HFFc6 (cell line): ENCODE measurements around the gene LORICRIN. TPM values are rescaled to one million over a fixed set of nuclear protein-coding genes. Genes with fewer than 3 reads are reported as not detected.

Experiments used
- DNase-seq: peaks from one replicate; pipeline ENCODE4 v3.0.0-alpha.2; 2018
- H3K27ac Mint-ChIP-seq: 2 replicates; pipeline ENCODE4 v1.8.0; 2020; ENCODE audit warnings: mild to moderate bottlenecking, mixed read lengths
- H3K27me3 Mint-ChIP-seq: 2 replicates; pipeline ENCODE4 v1.8.0; 2021; ENCODE audit warnings: mild to moderate bottlenecking, moderate library complexity, mixed read lengths; ENCODE audit not compliant: insufficient read depth
- H3K36me3 Mint-ChIP-seq: 2 replicates; pipeline ENCODE4 v1.8.0; 2021; ENCODE audit warnings: low read depth, mixed read lengths
- H3K4me1 Mint-ChIP-seq: 2 replicates; pipeline ENCODE4 v1.8.0; 2020; ENCODE audit warnings: low read depth, mixed read lengths
- H3K4me3 Mint-ChIP-seq: 2 replicates; pipeline ENCODE4 v1.8.0; 2020; ENCODE audit warnings: mild to moderate bottlenecking, moderate library complexity, mixed read lengths
- H3K9me3 Mint-ChIP-seq: 2 replicates; pipeline ENCODE4 v1.8.0; 2020; ENCODE audit warnings: mild to moderate bottlenecking, mixed read lengths
- total RNA-seq, 6 experiments: library from RNA; stranded (reverse); fragmentation: NEBNext Ultra II Directional; extraction: Animal tissue kit (Norgen Biotek cat#: 25700); gene quantifications; 2 replicates in 1 of 6; 3 replicates in 5 of 6; pipeline ENCODE4 v1.2.3, GENCODE V29; 2021
- TF ChIP-seq, protein P1 (sequence below): fragments of 200-600 bp; sonication (generic); IDR thresholded peaks from 2 replicates; pipeline ENCODE4 v1.5.0; 2021; ENCODE audit warnings: antibody characterized with exemption, mild to moderate bottlenecking

Gene LORICRIN
- total RNA-seq, 6 experiments from 2014 or later = not detected

DNA sequence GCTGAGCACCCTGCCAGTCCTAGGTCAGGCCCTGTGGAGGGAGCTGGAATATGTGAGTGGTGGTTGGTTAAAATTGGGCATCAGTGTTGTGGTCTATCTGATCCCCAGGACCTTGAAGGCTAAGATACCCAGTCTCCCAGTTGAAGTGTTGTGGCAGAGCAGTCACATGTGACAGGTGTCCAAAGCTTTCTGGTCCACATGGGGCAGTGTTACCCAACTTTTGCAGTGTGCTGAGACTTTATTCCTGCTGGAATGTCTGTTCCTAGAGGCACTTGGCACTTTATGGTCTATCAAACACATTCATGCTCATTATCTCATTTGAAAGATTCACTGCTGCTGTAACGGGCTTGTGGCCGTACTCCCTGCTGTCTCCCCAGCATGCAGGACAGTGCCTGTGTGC lies 21.0 kb upstream of the LORICRIN start:
- Mint-ChIP-seq H3K36me3 (no peaks in the 10 kb centered on the region), H3K9me3 (no peaks in the 10 kb centered on the region), H3K27me3 (peaks cover 2% of the 10 kb centered on the region; the same call in 1 of the 2 replicates), H3K27ac (no peak overlapping the region), H3K4me1 (no peaks in the 10 kb centered on the region), H3K4me3 (no peak overlapping the region)
- TF ChIP-seq, protein P1, sequence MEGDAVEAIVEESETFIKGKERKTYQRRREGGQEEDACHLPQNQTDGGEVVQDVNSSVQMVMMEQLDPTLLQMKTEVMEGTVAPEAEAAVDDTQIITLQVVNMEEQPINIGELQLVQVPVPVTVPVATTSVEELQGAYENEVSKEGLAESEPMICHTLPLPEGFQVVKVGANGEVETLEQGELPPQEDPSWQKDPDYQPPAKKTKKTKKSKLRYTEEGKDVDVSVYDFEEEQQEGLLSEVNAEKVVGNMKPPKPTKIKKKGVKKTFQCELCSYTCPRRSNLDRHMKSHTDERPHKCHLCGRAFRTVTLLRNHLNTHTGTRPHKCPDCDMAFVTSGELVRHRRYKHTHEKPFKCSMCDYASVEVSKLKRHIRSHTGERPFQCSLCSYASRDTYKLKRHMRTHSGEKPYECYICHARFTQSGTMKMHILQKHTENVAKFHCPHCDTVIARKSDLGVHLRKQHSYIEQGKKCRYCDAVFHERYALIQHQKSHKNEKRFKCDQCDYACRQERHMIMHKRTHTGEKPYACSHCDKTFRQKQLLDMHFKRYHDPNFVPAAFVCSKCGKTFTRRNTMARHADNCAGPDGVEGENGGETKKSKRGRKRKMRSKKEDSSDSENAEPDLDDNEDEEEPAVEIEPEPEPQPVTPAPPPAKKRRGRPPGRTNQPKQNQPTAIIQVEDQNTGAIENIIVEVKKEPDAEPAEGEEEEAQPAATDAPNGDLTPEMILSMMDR = no peak
- no peak for DNase-seq

DNA sequence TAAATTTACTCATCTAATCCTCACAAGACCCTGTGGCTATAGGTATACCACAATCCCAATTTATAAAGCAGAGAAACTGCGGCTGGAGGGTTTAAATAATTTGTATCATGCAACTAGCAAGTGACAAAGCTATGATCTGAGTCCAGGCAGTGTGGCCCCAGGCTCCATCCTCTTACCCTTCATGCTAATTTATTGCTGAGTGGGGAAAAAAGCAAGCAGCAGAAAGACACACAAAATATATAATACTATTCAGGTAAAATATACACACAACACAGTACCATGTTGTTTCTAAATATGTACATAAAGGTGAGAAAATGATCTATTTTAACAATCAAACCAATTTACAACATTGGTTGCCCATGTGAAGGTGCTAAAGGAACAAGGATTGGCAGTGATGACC lies 17.3 kb upstream of the LORICRIN start:
- Mint-ChIP-seq H3K9me3 (no peaks in the 10 kb centered on the region), H3K27me3 (peaks cover 2% of the 10 kb centered on the region; the same call in 1 of the 2 replicates), H3K4me1 (no peaks in the 10 kb centered on the region), H3K4me3 (no peak overlapping the region), H3K36me3 (no peaks in the 10 kb centered on the region), H3K27ac (no peak overlapping the region)
- TF ChIP-seq, protein P1 = no peak
- DNase-seq = no peak

DNA sequence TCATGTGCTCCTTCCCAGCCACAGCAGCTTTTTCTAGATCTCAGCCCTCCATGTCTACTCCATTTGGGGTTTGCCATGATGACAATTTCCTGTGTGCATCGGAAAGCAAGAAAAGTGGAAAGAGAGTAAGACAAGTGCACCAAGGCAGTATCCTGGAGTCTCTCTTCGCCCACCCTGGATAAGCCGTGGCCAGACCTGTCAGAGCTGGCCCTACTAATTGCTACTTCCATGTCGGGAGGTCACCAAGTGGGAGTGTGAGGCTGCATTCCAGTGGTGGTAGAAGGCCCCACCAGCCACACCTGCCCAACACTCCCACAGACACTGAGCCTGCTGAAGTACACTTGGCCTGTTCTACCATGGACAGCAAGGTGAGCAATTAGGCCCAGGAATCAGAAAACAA lies 14.0 kb upstream of the LORICRIN start:
- no peaks in the 10 kb centered on the region for H3K4me1 Mint-ChIP-seq
- TF ChIP-seq, protein P1 = no peak
- no peak for DNase-seq
- no peak overlapping the region for H3K27ac Mint-ChIP-seq
- H3K27me3 Mint-ChIP-seq = peaks cover 3% of the 10 kb centered on the region; the same call in 1 of the 2 replicates
- H3K36me3 Mint-ChIP-seq = no peaks in the 10 kb centered on the region
- no peak overlapping the region for H3K4me3 Mint-ChIP-seq
- no peaks in the 10 kb centered on the region for H3K9me3 Mint-ChIP-seq

DNA sequence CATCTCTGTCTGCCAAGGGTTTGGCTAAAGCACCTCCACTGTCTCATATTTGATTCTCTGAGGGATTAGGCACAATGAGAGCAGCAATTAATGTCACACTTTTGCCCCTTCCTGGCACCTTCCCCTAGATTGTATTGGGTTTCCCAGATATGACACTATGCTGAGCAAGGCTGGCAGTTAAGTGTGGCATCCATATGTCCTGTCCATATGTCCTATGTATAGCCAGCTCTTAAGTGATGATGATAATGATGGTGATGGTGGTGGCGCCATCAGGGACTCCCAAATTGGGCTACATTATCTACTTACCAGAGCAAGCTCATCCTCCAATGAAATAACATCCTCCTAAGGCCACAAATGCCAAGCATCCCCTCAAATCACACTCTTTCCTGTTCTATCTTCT lies 13.5 kb upstream of the LORICRIN start:
- no peaks in the 10 kb centered on the region for H3K9me3 Mint-ChIP-seq
- H3K36me3 Mint-ChIP-seq = no peaks in the 10 kb centered on the region
- no peak overlapping the region for H3K27ac Mint-ChIP-seq
- DNase-seq = no peak
- TF ChIP-seq, protein P1 = no peak
- H3K4me1 Mint-ChIP-seq = no peaks in the 10 kb centered on the region
- H3K4me3 Mint-ChIP-seq = no peak overlapping the region
- H3K27me3 Mint-ChIP-seq = peaks cover 3% of the 10 kb centered on the region; the same call in 1 of the 2 replicates

DNA sequence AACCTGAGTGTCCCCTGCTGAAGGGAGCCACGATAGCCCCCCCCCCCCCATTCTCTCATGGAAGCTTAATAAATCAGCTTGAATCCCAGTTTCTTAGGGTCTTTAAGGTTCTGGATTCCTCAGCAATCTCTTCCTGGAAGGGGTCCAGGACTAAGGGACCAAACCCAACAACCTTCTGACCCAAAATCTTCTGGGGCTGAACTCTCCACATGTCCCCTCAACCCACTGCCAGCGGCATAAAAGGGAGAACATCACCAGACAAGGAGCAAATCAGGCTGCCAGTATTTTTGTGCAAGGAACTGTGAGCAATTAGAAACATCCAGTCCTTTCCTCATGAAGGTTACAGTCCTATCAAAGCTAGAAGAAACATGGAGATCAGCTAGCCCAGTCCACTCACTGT lies 12.7 kb upstream of the LORICRIN start:
- no peaks in the 10 kb centered on the region for H3K4me1 Mint-ChIP-seq
- no peak overlapping the region for H3K27ac Mint-ChIP-seq
- peaks cover 1% of the 10 kb centered on the region; the same call in 1 of the 2 replicates for H3K27me3 Mint-ChIP-seq
- TF ChIP-seq, protein P1 = no peak
- no peak overlapping the region for H3K4me3 Mint-ChIP-seq
- no peak for DNase-seq
- H3K9me3 Mint-ChIP-seq = no peaks in the 10 kb centered on the region
- no peaks in the 10 kb centered on the region for H3K36me3 Mint-ChIP-seq
